Putamen (tissue), 1 donor: Measurements from ENCODE around the gene PSMB10.

ENCODE experiments used
- DNase-seq: peaks from one replicate; pipeline ENCODE4 v3.0.0-alpha.2; 2016; ENCODE audit warnings: low spot score

Gene PSMB10

DNA sequence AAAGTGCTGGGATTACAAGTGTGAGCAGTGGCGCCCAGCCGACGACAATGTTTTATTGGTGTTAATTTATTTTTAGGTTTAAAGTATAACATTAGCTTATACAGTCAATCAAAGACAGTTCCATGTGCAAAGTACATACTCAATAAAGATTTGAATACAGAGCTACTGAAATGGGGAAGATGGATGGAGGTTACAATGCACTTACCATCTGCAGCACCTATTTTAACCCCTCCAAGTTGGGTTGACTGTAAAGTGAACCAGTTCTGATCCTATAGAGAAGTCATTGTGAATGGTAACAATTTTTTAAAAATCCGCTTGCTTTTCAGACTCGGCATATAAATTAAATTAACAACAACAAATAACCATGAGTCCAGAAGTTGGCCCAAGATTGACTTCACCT lies 44.3 kb downstream of the PSMB10 start:
- DNase-seq, result no peak

DNA sequence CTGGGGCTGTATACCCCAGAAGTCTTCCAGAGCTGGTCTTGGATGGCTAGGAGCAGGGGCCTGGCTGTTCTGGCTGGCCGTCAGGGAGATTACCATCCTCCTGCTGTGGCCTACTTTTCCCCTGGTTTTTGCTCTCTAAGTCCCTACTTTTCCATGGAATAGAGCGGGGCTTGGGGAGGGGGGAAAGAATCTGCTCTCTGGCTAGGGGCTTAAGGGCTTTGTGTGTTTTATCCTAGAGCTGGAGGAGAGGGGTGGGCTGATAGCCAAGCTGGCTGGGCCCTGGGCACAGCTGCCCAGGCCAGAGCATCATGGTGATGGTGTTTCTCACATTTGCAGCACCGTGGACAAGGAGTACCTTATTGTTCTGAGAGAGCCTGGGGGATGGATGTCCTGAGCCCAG lies 48.3 kb downstream of the PSMB10 start:
- DNase-seq, result no peak

DNA sequence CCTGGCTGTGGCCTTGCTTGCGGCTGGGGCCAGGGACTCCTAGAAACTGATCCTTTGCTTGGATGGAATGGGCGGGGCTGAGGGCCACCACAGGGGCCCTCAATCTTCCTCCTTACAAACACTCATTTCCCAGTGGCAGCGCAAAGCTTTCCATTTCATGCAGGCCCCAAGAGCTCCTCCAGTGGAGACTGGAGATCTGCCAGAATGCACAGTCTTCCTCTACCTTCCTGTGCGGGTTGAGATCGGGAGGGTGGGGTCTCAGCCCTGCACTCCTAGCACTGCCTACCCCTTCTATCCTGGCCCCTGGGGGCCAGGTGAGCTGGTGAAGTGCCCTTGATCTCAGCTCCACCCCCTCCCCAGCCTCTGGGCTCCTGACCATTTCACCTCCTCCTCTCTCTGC lies 50.3 kb downstream of the PSMB10 start:
- no peak for DNase-seq

DNA sequence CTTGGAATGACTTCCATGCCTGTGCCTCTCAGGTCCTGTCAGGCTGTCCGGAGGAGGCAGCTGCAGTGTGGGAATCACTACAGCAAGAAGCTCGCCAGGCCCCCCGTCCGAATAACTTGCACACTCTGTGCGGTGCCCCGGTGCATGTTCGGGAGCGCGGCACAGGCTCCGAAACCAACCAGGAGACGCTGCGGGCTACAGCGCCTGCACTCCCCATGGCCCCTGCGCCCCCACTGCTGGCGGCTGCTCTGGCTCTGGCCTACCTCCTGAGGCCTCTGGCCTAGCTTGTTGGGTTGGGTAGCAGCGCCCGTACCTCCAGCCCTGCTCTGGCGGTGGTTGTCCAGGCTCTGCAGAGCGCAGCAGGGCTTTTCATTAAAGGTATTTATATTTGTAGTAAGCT lies 50.7 kb downstream of the PSMB10 start:
- DNase-seq, result no peak

DNA sequence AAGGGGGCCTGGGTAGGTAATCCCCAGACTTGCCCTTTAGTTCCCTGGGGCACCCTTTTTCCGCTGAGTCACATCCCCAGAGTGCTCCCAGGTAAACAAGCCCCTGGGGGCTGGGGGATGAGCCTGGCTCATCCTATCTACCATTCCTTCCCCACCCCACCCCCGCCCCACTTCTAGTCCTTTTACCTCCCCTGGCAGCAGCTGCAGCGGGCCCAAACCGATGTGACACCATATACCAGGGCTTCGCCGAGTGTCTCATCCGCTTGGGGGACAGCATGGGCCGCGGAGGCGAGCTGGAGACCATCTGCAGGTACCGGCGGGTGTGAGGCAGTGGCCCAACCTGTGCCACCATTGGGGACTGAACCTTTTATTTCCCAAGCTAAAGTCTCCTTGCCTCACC lies 51.1 kb downstream of the PSMB10 start:
- DNase-seq, result no peak

DNA sequence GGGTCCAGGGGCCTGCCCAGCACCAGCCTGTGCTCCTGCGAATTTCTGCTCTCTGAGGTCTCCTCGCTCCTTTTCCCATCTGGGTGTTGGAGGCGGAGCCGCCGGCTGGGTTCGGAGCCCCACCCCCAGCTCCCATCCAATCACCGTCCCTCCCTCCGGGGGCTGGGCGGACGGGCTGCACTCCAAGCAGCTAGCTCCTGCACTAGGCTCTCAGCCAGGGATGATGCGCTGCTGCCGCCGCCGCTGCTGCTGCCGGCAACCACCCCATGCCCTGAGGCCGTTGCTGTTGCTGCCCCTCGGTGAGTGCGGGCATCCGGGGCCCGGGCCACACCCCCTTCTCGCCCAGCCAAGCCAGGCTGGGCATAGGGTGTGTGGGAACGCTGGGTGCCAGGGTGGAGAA lies 52.0 kb downstream of the PSMB10 start, which contains the start of gene NRN1L:
Gene NRN1L, plus strand, starts transcription at position 202 of the 400 bp plus-strand sequence. Its CDS starts 19 bp downstream, at position 221.
- peak; percentile 92 for DNase-seq
